Panc1 (cell line): ENCODE data around the gene LRIG2. TPM values are rescaled to one million over a fixed set of nuclear protein-coding genes. Genes with fewer than 3 reads are reported as not detected.

Experiments
- ATAC-seq: fragments of 200-7000 bp; cut with Tn5 transposase; 2 replicates; pipeline ENCODE4 v1.9.1; 2020; ENCODE audit warnings: mild to moderate bottlenecking, moderate library complexity
- BruUV-seq: library from RNA; stranded (reverse); fragments of 400-500 nt; replicated peaks from 2 replicates; lab custom pipeline; 2021; lab: Mats Ljungman, UMichigan
- CTCF ChIA-PET: fragments of 300-600 bp; sonication (Branson Sonifier 250); formaldehyde crosslinking; loops from one replicate; lab custom pipeline; 2022; ENCODE audit warnings: antibody characterized with exemption; lab: Charles Lee
- POLR2A ChIA-PET: fragments of 300-600 bp; sonication (Branson Sonifier 250); formaldehyde crosslinking; loops from one replicate; lab custom pipeline; 2022; ENCODE audit warnings: antibody characterized with exemption; lab: Charles Lee
- DNase-seq: peaks from one replicate; pipeline ENCODE4 v3.0.0-alpha.2; 2010; ENCODE audit warnings: low read depth, low spot score
- H3K27ac ChIP-seq: 2 replicates; pipeline ENCODE4 v1.5.1; 2011; ENCODE audit warnings: mild to moderate bottlenecking, low read length, inconsistent platforms
- H3K27me3 ChIP-seq: fragments of 200-500 bp; sonication (Bioruptor generic); 2 replicates; pipeline ENCODE4 v1.6.0; 2014; ENCODE audit warnings: low read length, inconsistent platforms; ENCODE audit not compliant: control insufficient read depth, insufficient read depth
- H3K36me3 ChIP-seq: fragments of 200-500 bp; sonication (Bioruptor generic); 2 replicates; pipeline ENCODE4 v1.5.1; 2014; ENCODE audit warnings: inconsistent platforms, mild to moderate bottlenecking, low read length, moderate library complexity; ENCODE audit not compliant: control insufficient read depth, insufficient read depth
- H3K4me1 ChIP-seq: 2 replicates; pipeline ENCODE4 v1.5.1; 2011; ENCODE audit warnings: inconsistent platforms, mild to moderate bottlenecking, low read length, moderate library complexity; ENCODE audit not compliant: control insufficient read depth, insufficient read depth
- H3K4me3 ChIP-seq, 2 experiments: 2 replicates each; pipeline ENCODE4 v1.5.1; 2011 to 2012; ENCODE audit warnings: low read depth in 2 of 2, low read length in 2 of 2, mild to moderate bottlenecking in 2 of 2, inconsistent platforms in 1 of 2, moderate library complexity in 1 of 2
- H3K9me3 ChIP-seq: fragments of 200-500 bp; sonication (Bioruptor generic); 2 replicates; pipeline ENCODE4 v1.5.1; 2014; ENCODE audit warnings: low read depth, mild to moderate bottlenecking, inconsistent platforms, low read length, moderate library complexity; ENCODE audit not compliant: control insufficient read depth, insufficient read depth
- CTCF ChIP-seq: fragments of 450-650 bp; IDR thresholded peaks from 2 replicates; pipeline ENCODE4 v1.5.1; 2017; ENCODE audit warnings: mild to moderate bottlenecking
- POLR2AphosphoS5 ChIP-seq: IDR thresholded peaks from 2 replicates; pipeline ENCODE4 v1.6.1; 2012; ENCODE audit warnings: mild to moderate bottlenecking, low read depth, low read length, moderate library complexity
- REST ChIP-seq, 2 experiments: IDR thresholded peaks; 2 replicates each; pipeline ENCODE4 v1.6.1; 2011 to 2012; ENCODE audit warnings: low read depth in 2 of 2, control low read depth in 1 of 2, low read length in 1 of 2, mild to moderate bottlenecking in 1 of 2, moderate library complexity in 1 of 2; ENCODE audit not compliant: insufficient read depth in 1 of 2
- SIN3A ChIP-seq: IDR thresholded peaks from 2 replicates; pipeline ENCODE4 v1.6.1; 2012; ENCODE audit warnings: low read depth, mild to moderate bottlenecking, low read length, moderate library complexity, borderline replicate concordance; ENCODE audit not compliant: insufficient read depth
- TCF7L2 ChIP-seq: IDR thresholded peaks from 2 replicates; pipeline ENCODE4 v1.6.1; 2011; ENCODE audit warnings: mild to moderate bottlenecking, low read depth, low read length, inconsistent platforms
- in situ Hi-C: cut with HindIII; loops from 2 replicates; pipeline ENCODE4 v1.10.0; 2016; ENCODE audit warnings: low sequenced_read_pairs, low pct_unique_long_range_greater_than_20kb
- intact Hi-C: fragments of 100-400 bp; cut with micrococcal nuclease; formaldehyde crosslinking; loops from one replicate; pipeline ENCODE4 v1.10.0; 2022; ENCODE audit not compliant: unreplicated experiment
- total RNA-seq: library from RNA; stranded (reverse); gene quantifications from one replicate; pipeline ENCODE4 v1.2.1, GENCODE V29; 2021; ENCODE audit not compliant: unreplicated experiment

LRIG2 gene
- total RNA-seq, 1 experiment from 2014 or later, result 8.9 TPM

GRCh38 chr1:113036639-113037321 is 36.2 kb upstream of the LRIG2 start:
- TF ChIP-seq POLR2AphosphoS5 (no peak), CTCF (no peak), REST (IDR thresholded peaks at IDR 0.05; ENCODE audit: insufficient read depth in 1 of 2, low read depth in 2 of 2, low read length in 1 of 2) (no peak), TCF7L2 (no peak), SIN3A (no peak)
- BruUV-seq, result no TSS peak
- peaks cover 3% of the 10 kb centered on the region; the same call in 1 of the 2 replicates for H3K4me1 ChIP-seq
- in situ Hi-C loops (no loop called here), intact Hi-C loops (no loop called here)
- no peaks in the 10 kb centered on the region for H3K27me3 ChIP-seq
- POLR2A ChIA-PET, result no interaction called here
- no peaks in the 10 kb centered on the region for H3K36me3 ChIP-seq
- no peak overlapping the region for H3K27ac ChIP-seq
- ATAC-seq, result 0 out of 2 replicates have a peak, but pooled peaks have one; percentile 17
- CTCF ChIA-PET, result no interaction called here
- no peaks in the 10 kb centered on the region for H3K9me3 ChIP-seq
- H3K4me3 ChIP-seq, result no peak overlapping the region
- DNase-seq, result no peak

- Histone ChIP-seq H3K4me1 (peaks cover under 1% of the 10 kb centered on the region; the same call in 1 of the 2 replicates), H3K9me3 (no peaks in the 10 kb centered on the region), H3K27ac (no peak overlapping the region), H3K4me3 (no peak overlapping the region), H3K27me3 (no peaks in the 10 kb centered on the region), H3K36me3 (no peaks in the 10 kb centered on the region)
- TF ChIP-seq CTCF (no peak), SIN3A (no peak), REST (IDR thresholded peaks at IDR 0.05; ENCODE audit: insufficient read depth in 1 of 2, low read depth in 2 of 2, low read length in 1 of 2) (no peak), POLR2AphosphoS5 (no peak), TCF7L2 (no peak)
- DNase-seq (no peak), ATAC-seq (no peak)
- in situ Hi-C loops (no loop called here), intact Hi-C loops (loop anchor here (5.0 to 10.0 kb wide), 3 partner anchors 85 to 323 kb away; partner anchors contain the start of genes PPM1J and SLC16A1)
- POLR2A ChIA-PET, result no interaction called here
- CTCF ChIA-PET, result no interaction called here
- BruUV-seq, result no TSS peak
These were observed 33.0 kb upstream of the LRIG2 start for GRCh38 chr1:113040041-113040440.
